Activated CD4-positive, CD25-positive, alpha-beta regulatory T cell treated with anti-CD3 and anti-CD28 coated beads, Interleukin-2, amount 50 U/mL, for 24 hours (primary cell): ENCODE data around the gene CNTN2.

Experiments
- ATAC-seq, 2 donors: fragments of 150-1000 bp; cut with Tn5 transposase; one replicate each; pipeline ENCODE4 v1.10.0; 2021; ENCODE audit warnings: mild to moderate bottlenecking in 1 of 2, moderate library complexity in 1 of 2

CNTN2 gene

GRCh38 chr1:205057808-205058575, 15.0 kb downstream of the CNTN2 start:
- no peak for ATAC-seq

GRCh38 chr1:205058853-205059252, 15.8 kb downstream of the CNTN2 start:
- no peak for ATAC-seq

- no peak for ATAC-seq
These were observed 16.6 kb downstream of the CNTN2 start for GRCh38 chr1:205059660-205060059.

GRCh38 chr1:205060746-205061145, 17.7 kb downstream of the CNTN2 start:
- no peak for ATAC-seq

GRCh38 chr1:205061227-205061626, 18.2 kb downstream of the CNTN2 start:
- no peak for ATAC-seq

- ATAC-seq, result no peak
These were observed 18.7 kb downstream of the CNTN2 start for GRCh38 chr1:205061665-205062069.

GRCh38 chr1:205062319-205062718, 19.3 kb downstream of the CNTN2 start:
- no peak for ATAC-seq

GRCh38 chr1:205062895-205063294, 19.9 kb downstream of the CNTN2 start:
- ATAC-seq, result no peak

- ATAC-seq, result no peak
These were observed 21.3 kb downstream of the CNTN2 start for GRCh38 chr1:205064301-205064700.

- ATAC-seq, result no peak
These were observed 21.8 kb downstream of the CNTN2 start for GRCh38 chr1:205064741-205065316.

GRCh38 chr1:205065666-205066065, 22.7 kb downstream of the CNTN2 start:
- no peak for ATAC-seq

GRCh38 chr1:205066141-205066818, 23.3 kb downstream of the CNTN2 start:
- ATAC-seq, result no peak

- ATAC-seq, result no peak
These were observed 24.0 kb downstream of the CNTN2 start for GRCh38 chr1:205067031-205067430.

- no peak for ATAC-seq
These were observed 25.0 kb downstream of the CNTN2 start for GRCh38 chr1:205068001-205068400.

GRCh38 chr1:205068457-205069040, 25.5 kb downstream of the CNTN2 start:
- ATAC-seq, result no peak

GRCh38 chr1:205069371-205070125, 26.5 kb downstream of the CNTN2 start:
- ATAC-seq, result no peak

- no peak for ATAC-seq
These were observed 28.0 kb downstream of the CNTN2 start for GRCh38 chr1:205071028-205071409.

- no peak for ATAC-seq
These were observed 28.8 kb downstream of the CNTN2 start for GRCh38 chr1:205071801-205072200.

GRCh38 chr1:205072286-205072685, 29.3 kb downstream of the CNTN2 start:
- no peak for ATAC-seq

GRCh38 chr1:205072881-205073280, 29.9 kb downstream of the CNTN2 start:
- no peak for ATAC-seq

GRCh38 chr1:205073511-205073910, 30.5 kb downstream of the CNTN2 start:
- ATAC-seq, result no peak

- no peak for ATAC-seq
These were observed 31.1 kb downstream of the CNTN2 start for GRCh38 chr1:205074084-205074483.

GRCh38 chr1:205074513-205074912, 31.5 kb downstream of the CNTN2 start:
- no peak for ATAC-seq
